MM.1S (cell line): ENCODE data around the gene SMOC2.

Experiments
- CTCF ChIP-seq: fragments of 300-600 bp; sonication (generic); IDR thresholded peaks from 2 replicates; pipeline ENCODE4 v1.5.1; 2016; ENCODE audit warnings: antibody characterized with exemption, low read length, mixed read lengths
- EZH2phosphoT487 ChIP-seq: fragments of 300-600 bp; sonication (generic); IDR thresholded peaks from 2 replicates; pipeline ENCODE4 v1.6.1; 2018; ENCODE audit warnings: antibody characterized with exemption, low read length

- TF ChIP-seq CTCF: no peak
- no peak for TF ChIP-seq EZH2phosphoT487
These were observed 230.3 kb downstream of the SMOC2 start for GRCh38 chr6:168671028-168671862.
